Fibroblast of skin of left biceps (primary cell): ENCODE measurements around the gene RCAN1.
"Not testable (repeated sequence)": the region's sequence is repeated elsewhere in the genome, so short reads cannot be mapped to it uniquely, and the experiment has no call there.

ENCODE experiments used
- DNase-seq, 2 experiments: peaks; one replicate each; pipeline ENCODE4 v3.0.0-alpha.2; 2013; ENCODE audit warnings: low read depth in 2 of 2

RCAN1 gene

DNA sequence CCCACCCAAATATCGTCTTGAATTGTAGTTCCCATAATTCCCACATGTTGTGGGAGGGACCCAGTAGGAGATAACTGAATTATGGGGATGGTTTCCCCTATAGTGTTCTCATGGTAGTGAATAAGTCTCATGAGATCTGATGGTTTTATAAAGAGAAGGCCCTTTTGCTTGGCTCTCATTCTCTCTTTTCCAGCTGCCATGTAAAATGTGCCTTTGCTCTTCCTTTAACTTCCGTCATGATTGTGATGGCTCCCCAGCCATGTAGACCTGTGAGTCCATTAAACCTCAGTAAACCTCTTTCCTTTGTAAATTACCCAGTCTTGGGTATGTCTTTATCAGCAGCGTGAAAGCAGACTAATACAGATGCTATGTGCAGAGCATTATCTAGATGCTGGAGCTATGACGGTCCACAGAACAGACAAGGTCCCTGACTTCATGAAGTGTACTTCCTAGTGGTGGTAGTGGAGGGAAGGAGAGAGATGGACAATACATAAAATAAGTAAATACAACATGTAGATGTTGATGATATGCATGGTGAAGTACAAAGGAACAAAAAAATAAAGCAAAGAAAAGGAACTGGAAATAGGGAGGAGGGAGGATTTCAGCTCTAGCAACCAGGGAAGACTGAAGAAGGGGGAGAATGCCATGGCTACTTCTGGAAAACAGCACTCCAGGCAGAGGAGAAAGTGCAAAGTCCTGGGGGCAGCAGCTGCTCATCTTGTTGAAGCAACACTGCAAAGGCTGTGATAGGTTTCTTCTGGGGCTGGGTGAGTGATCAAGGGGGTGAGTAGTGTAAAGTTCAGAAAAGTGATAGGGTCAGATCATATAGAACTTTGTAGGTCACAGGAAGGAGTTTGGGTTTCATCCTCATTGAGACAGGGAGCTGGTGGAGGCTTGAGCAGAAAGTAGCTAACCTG is 6.8 kb upstream of the RCAN1 start:
- no peak for DNase-seq

DNA sequence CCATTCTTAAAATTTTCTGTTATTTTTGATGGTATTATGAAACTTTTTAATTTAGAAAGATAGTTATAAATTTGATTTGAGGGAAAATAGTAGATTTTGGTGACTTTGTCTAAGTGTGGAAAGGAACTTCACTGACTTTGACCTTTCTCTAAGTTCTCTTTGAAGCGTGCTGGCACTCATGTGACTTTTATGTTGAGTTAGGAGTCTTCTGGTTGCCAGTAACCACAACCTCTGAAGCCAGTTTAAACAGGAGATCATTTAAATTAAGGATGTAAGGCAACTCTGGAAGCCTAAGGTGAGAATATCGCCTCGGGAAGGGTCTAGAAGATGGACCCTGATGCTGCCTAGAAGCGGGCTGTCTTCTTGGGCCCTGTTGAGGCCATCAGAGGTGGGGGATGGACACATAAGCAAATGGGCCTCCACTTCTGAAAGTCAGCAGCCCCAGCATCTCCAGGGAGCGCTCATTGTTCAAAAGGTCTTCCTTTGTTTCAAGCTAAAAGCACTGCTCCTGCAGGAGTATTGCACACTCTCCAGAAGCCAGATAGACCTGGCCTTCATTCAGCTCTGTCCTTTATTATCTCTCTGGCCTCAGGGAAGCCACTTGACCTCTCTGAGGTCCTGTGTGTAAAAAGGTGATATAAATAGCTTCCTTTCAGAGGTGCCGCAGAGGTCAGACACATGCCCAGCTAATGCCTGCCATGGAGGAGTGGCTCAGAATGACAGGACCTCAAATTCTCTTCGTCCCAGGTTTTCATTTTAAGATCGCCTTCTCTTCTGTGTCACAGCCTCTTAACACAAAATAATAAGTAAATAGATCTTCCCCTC is 5.1 kb upstream of the RCAN1 start:
- DNase-seq = no peak

DNA sequence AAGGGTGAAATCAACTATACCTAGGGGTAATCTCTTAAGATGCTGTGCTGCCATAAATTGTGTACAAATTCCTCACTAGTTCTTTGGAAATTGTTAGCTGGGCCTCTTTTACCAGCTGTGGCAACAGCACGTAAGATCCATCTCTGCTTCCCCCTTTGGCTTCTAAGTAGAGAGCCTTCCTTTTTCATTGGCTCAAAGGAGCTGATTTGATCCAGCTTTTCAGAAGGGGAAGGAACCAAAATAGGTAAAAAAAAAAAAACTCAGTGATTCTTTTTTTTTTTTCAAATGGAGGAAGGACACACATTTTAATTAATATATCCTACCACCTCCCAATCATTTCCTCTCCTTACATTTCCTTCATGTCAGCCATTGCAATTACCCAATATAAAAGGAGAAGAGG is 4.0 kb upstream of the RCAN1 start:
- no peak for DNase-seq

DNA sequence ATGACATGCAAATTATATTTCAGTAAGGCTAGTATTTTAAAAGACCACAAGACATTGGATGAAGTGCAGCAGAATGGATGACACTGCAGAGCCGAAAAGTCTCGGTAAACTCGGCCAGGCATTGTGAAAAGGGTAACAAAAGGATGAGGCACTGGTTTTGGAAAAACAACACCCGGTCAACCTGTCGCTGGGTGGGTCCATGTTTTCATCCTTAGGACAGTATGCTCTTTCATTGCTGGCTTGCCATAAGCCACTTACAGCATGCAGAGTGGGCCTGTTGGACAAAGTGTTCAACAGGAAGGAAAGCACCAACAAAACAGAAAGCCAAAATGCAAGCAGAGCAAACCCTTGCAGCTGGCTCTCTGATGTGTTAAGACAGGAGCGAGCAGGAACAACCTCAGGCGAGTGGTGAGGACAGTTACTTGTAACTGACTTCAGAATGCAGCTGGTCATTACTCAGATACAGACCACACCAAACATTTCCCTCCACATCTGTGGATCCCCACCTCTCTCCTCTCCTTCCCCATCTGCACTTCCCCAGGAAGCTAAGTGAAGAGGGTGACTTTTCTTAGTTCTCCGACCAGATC is 2.9 kb upstream of the RCAN1 start:
- no peak for DNase-seq

DNA sequence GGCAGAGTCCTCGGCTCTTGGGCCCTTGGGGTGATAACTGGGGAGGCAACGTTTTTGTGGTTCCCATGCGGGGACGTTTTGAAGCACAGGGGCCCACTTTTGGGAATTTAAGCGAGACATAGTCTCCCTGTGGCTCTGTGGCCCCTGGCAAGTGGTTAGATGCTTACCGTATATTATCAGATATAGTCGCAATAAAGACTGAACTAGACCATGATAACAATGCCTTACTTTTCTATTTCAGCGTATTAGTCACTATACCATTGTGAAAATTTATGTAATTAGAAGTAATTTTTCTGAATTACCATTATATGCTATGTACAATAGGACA is 538 bp upstream of the RCAN1 start:
- DNase-seq = no peak

DNA sequence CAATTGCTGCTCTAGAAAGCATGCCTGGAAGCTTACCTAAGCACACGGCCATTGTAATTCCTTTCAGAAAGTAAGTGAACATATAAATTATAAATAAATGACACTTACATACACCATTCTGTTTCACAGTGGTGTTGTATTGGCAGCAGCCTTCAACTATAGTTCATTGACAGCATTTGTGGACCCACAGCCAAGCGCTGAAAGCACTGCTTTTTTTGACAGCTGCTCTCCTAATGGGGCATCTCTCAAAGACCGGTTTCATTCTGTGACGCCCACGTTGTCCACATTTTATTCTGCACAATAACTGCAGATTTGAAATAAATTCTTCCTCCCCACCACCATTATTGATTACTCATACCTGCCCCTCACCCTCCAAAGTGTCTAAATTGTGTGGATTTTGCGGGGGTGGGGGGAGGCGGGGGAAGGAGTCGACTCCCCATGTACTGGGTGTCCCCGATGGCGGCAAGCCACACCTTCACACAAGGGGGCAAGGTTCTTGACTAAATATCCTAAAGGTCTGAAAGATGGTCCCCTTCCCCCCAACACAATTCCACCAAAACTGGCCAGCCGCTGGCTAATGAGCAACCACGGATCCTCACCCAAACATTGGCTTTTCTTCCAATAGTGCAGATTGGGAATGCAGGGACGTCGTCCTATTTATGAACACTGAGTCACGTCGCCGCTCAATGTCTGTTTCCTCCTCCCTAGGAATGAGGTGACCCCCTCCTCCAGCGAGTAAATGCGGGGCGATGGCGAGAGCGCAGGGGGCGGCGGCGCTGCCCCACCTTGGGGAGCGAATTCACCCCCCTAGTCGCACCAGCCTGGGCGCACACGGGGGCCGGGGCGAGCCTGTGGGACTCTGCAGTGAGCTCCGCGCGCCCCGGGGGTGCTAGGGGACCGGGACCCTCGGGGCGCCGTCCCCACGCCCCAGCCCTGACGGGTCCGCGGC is 960 bp downstream of the RCAN1 start:
- no peak for DNase-seq

DNA sequence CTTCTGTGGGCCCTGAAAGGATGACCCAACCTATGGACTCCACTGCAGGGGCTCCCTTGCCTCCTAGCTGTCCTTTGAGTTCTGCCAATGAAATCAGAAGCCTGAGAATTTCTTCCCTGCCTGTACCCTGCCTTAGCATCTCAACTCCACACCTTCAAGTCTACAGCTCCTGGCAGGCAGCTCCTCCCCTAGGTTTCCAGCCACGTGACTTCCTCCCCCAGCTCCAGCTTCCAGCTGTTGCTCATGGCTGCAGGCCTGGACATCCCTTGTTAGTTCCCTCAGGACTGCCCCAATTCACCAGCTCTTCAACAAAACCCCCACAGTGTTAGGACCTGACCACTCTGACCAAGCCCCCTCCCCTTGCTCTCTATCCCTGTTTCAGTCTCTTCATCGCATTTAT is 2.4 kb downstream of the RCAN1 start:
- no peak for DNase-seq

DNA sequence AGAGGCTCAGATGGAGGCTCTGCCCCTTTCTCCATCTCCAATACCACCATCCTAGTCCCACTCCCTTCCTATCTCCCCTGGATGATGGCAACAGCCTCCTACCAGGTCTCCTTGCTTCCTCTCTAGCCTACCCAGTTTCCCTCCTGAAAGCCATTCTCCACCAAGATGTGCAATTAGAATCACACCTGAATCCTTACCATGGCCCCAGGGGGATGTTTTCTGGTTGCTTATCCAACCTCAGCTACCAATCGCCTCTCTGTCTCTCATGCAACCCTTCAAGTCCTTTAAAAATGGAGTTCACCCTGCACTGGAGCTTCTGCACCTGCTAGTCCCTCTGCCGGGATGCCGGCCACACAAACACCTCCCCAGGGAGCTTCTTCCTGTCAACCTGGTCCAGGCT is 2.9 kb downstream of the RCAN1 start:
- DNase-seq = no peak

DNA sequence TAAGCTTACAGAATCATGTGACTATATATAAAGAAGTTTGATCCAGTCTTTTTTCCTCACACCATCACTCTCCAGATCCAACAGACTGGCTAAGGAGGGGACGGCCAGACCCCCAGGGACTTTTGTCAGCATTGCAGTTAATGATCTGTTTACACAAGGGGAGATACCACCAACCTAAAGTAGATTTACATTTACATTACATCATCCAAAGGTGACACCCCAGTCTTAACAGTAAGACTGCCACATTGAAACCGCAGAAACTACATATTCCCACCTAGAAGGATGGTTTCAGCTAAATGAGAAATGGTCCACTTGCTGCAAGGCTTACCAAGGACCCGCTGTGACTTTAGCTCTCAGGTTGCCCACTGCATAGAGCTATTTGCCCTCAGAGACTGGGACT is 3.4 kb downstream of the RCAN1 start:
- no peak for DNase-seq

DNA sequence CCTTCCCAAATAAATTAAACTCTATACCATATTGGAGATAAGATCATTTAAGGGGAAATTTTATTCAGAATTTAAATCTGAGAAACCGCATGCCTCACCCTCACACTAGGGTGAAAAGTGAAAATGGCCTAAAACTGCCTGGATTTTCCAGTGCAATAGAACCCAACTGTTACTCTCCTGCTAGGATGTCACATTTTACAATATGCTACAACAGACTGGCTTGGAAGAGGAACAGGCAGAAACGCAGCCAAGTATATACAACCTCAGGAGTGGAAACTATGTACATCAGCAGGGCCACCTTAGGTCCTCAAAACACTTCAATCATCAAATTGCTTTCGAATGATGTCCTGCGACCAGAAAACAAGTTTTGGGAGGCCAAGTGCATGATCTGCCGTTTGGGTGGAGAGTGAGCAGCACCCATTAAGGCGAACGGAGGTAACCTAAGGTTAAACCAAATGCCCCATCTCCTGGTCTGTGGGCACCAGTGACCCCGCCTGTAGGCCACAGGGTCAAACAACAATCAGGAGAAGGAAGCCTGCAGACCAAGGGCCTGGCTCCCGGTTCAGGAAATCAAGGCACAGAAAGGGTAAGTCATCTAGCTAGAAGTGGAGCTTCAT is 4.9 kb downstream of the RCAN1 start:
- DNase-seq = no peak

DNA sequence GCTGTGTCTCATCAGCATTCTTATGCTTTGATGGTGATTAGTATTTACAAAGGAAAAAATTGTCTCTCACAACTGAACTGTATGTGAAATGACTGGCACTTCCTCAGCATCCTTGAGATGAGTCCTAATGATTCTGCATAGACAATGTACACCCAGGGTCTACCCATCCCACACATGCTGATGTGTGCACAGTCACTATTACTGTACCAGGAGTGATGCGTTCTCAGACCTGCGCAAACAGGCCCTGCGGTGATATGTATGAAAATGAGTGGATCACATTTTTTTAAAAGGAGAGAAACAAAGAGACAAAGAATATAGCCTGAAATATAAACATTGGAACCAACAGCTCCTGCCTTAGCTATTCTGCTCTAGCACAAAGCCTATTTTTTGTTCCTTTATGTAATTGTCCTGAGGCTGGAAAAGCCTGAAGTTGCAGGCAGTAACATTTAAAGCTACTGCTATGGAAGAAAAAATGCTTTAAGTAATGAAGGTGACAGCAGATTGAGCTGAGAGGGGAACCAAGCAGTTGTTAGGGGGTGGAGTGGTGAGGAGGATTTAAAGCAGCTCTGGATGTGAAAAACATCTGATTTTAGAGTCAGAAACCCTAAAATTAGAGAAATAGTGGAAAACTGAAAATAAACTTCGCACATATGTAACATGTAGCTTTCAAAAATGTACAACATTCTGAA is 5.5 kb downstream of the RCAN1 start:
- DNase-seq = no peak

DNA sequence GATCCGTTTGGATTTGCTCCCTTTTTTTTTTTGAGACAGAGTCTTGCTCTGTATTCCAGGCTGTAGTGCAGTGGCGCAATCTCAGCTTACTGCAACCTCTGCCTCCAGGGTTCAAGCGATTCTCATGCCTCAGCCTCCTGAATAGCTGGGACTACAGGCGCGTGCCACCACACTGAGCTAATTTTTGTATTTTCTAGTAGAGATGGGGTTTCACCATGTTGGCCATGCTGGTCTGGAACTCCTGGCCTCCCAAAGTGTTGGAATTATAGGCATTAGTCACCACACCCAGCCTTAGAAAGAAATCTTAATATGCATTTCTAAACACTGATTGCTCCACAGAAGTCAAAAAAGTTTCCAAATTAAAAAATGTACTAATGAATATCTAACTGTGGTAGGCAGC is 7.5 kb downstream of the RCAN1 start:
- DNase-seq = not testable (repeated sequence)

DNA sequence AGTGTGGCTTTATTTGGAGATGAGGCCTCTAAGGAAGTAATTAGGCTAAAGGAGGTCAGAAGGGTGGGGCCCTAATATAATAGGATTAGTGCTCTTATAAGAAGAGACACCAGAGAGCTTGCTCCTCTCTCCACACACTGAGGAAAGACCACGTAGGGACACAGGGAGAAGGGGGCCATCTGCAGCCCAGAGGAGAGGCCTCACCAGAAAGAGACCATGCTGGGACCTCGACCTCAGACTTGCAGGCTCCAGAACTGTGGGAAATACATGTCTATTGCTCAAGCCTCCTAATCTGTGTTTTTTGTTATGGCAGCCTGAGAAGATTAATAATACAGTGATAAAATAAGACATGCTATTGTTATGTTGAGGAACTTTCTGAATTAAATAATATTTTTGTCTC is 8.3 kb downstream of the RCAN1 start:
- DNase-seq = no peak

DNA sequence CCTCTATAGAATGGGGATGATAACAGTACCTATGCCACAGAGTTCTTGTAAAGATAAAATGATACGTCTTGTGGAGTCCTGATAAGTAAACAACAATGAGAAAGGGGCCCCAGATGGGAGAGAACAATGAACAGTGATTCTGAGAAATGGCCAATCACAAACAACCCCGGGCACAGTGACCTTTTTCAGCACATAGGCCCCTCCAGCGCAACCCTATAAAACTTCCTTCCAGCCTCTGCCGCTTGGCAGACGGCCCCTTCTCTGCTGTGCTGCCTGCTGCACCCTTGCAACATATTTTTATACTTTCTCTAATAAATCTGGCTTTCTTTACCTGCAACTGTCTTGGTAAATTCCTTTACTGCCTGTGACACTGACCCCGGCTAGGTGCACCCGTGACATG is 8.9 kb downstream of the RCAN1 start:
- no peak for DNase-seq

DNA sequence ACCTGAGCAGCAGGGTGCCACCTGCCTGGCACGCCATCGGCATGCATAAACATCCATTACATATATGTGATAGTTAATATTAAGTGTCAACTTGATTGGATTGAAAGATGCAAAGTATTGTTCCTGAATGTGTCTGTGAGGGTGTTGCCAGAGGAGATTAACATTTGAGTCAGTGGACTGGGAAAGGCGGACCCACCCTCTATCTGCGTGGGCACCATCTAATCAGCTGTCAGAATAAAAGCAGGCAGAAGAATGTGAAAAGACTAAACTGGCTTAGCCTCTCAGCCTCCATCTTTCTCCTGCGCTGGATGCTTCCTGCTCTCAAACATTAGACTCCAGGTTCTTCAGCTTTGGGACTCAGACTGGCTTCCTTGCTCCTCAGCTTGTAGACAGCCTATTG is 10.0 kb downstream of the RCAN1 start:
- not testable (repeated sequence) for DNase-seq

DNA sequence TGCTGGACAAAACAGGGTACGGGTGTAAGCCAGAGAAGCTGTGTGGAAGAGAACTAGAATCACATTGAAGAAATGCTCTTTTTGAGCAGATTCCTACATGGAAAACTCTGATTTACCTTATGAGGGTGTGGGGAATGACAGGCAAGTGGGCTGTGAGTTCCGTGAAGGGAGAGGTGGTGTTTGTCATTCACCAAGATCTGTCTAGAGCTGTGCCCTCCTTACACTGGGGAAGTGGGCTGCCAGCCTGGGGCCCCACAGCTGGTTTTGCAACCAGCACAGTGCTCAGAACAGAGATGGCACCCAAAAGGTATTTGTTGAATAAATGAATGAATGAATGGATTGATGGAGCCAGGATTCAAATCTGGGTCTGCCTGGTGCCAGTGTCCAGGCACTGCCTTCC is 10.4 kb downstream of the RCAN1 start:
- no peak for DNase-seq

DNA sequence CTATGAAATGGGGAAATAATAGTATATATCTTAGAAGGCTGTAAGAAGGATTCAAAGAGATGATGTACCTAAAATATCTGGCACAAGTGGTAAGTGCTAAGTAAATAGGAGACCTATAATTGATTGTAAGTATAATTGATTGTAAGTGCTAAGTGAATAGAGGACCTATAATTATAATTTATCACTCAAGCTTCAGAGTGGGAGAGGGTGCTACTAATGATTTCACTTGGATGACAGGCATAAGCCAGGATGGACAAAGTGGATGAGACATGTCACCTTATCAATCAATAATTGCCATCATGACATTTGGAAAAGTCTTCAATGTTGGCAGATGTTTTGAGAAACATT is 11.2 kb downstream of the RCAN1 start:
- DNase-seq = no peak

DNA sequence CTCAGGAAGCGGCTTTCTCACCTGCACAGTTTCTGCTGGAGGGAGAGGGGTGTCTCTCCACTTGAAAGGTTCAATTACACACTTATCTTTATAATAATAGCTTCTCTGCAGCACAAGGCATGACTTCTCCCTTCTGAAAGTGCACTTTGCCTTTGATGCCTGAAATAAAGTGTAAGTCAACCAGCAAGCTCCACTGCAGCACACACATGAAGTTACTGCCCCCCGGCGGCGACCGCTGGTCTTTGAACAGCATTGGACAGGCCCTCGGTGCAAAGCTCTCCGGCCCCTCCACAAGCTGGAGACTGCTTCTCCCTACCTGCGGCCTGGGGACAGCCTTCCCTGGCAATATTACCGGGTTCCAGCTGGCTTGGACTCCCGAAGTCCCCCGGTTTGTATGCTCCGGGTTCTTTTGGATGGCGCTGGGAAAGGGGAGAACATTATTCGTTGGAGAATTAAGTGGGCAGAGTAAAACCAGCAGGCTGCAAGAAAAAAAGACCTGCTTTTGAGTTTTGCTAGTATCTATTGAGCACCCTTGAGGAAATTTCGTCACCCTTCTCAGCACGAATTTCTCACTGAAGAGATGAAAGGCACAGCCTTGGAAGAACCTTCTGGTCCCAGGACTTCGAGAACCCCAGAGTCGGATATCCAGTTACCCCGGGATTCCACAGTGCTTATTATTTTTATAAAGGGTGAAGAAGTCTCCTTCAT is 11.8 kb downstream of the RCAN1 start:
- peak in 1 of 2 experiments; percentile 20 for DNase-seq

DNA sequence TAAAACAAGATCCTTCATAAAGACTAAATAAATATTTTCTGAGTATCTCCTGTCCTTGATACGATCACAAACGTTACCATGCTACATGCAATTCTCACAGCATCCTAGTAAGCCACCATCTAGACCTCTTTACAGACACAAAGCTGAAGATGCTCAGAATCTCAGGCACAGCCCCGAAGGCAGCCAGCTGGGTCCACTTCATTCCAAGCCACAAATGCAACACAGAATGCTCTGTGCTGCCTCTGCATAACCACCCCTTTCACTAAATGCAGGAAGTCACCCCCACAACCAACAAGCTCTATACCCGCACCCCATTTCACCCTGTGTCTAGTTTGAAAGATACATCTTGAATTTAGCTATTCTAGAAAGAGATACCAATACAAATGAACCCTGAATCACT is 12.9 kb downstream of the RCAN1 start:
- no peak for DNase-seq

DNA sequence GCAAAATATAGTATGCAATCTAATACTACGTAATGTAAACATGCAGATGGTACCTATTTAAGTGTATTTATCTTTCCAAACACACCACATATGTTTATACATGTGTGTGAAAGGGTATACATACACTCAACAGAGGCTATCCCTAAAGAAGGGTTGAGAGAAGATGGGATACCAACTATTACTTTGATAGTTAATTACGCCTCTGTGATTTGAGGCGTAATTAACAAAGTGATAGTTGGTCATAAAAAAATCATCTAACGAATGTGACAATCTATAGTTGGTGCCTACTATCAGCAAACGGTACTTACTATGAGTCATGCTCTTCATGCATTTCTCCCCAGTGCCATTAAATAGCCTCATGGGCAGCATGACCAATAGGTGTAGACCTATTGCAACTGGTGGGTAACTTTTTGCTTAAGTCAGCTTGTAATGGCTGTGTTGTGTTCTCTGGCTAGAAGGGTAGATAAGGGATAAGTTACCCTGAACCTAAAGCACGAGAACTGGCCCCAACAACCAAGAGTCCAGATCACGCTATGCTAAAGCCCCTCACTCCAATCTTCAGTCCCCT is 15.3 kb downstream of the RCAN1 start:
- DNase-seq = no peak
